Measurements from ENCODE around the gene RASD2.

The RASD2 gene

DNA sequence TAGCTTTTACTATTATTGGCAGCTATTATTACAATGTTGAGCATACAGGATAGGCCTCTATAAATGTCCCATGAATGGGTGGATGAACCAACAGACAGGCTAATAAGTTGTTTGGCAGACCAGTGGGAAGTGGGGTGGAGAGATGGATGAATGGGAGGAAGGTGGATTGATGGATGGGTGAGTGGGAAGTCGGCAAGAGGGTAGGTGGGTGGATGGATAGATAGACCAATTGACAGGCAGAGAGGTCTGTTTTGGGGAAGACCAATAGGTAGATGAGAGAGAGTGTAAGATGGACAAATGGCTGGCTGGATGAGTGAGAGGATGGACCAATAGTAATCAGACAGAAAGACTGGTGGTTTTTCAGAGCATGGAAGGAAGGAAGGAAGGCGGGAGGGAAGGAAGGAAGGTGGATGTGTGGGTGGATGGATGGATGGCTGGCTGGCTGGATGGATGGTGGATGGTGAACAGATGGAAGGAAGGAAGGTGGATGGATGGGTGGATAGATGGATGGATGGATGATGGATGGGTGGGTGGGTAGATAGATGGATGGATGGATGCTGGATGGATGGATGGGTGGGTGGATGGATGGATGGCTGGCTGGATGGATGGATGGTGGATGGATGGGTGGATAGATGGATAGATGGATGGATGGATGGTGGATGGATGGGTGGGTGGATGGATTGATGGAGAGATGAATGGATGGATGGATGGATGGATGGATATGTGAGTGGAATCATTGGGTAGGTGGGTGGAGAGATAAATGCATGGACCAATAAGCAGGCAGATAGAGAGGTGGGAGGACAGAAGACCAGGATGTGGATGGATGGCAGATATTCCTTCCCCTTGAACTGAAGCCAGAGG lies 37.4 kb downstream of the RASD2 start:
- TF ChIP-seq, protein P1, sequence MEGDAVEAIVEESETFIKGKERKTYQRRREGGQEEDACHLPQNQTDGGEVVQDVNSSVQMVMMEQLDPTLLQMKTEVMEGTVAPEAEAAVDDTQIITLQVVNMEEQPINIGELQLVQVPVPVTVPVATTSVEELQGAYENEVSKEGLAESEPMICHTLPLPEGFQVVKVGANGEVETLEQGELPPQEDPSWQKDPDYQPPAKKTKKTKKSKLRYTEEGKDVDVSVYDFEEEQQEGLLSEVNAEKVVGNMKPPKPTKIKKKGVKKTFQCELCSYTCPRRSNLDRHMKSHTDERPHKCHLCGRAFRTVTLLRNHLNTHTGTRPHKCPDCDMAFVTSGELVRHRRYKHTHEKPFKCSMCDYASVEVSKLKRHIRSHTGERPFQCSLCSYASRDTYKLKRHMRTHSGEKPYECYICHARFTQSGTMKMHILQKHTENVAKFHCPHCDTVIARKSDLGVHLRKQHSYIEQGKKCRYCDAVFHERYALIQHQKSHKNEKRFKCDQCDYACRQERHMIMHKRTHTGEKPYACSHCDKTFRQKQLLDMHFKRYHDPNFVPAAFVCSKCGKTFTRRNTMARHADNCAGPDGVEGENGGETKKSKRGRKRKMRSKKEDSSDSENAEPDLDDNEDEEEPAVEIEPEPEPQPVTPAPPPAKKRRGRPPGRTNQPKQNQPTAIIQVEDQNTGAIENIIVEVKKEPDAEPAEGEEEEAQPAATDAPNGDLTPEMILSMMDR (IDR thresholded peaks at IDR 0.05; ENCODE audit: insufficient read depth, missing control alignments) = no peak
- no peak for FAIRE-seq

DNA sequence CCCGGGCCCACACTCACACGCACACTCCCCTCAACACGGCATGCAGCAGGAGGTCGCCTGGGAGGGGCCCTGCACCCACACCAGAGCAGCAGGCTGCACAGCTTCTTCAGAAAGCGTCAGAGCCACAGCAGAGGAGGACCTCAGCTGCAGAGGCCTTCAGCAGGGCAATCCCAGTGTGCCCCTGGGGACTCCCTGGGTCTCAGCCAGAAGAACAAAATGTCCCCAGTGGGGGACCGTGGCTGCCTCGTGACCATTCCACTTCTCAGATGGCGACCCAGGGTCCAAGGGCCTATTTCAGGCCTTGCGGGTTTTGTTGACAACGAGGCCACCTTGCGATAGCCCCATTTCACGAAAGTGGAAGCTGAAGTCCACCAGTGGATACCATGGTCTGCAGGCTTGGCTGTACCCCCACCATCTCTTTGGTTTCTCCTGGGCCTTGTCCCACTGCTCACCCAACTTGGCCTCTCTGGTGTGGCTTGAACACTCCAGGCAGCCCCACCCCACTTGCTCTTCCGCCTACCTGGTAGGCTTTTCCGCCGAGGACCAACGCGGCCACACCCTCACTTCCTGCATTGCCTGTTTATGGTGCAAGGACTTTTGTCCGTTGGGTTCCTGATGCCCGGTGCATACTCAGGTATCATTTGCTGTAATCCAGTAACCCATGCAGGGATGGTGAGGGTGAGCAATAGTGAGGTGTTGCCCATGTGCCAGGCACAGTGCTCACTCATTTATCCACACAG lies 38.4 kb downstream of the RASD2 start:
- DNase-seq (ENCODE audit: insufficient read length, low spot score) (no peak), FAIRE-seq (no peak)
- TF ChIP-seq, protein P1 (IDR thresholded peaks at IDR 0.05; ENCODE audit: insufficient read depth, missing control alignments) = no peak

More for the DNA sequence above, 37.4 kb downstream of the RASD2 start:
- no peak for DNase-seq (ENCODE audit: insufficient read length, low spot score)

DNA sequence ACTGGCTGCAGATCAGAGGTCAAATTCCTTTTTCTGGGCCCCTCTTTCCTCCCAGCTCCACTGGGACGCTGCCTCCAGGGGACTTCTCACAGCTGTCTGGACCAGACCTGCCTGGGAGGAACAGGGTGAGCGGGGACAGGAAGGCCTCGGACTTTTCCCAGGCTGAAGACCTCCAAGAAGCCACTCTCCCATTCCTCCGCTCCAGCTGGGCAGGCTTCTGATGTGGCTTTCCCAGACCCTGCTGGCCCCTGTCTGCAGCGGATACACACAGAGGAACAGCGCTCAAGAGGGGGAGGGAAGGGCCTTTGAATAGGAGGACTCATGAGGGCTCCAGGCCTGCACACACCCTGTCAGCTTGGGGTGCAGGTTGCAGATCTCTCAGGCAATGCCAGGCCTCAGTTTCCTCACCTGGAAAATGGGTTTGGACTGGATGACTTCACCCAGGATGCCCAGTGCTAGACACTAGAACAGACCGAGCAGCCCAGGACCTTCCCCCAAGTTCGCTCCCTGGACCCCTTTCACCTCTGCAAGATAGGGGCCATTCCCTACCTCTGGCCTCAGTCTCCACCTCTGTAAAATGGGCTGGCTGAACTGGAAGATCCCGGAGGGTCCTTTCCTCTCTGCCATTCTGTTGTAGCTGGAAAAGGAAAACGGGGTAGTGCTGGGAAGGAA lies 39.9 kb downstream of the RASD2 start:
- TF ChIP-seq, protein P1 (IDR thresholded peaks at IDR 0.05; ENCODE audit: insufficient read depth, missing control alignments) = no peak
- DNase-seq (ENCODE audit: insufficient read length, low spot score) = no peak
- no peak for FAIRE-seq

DNA sequence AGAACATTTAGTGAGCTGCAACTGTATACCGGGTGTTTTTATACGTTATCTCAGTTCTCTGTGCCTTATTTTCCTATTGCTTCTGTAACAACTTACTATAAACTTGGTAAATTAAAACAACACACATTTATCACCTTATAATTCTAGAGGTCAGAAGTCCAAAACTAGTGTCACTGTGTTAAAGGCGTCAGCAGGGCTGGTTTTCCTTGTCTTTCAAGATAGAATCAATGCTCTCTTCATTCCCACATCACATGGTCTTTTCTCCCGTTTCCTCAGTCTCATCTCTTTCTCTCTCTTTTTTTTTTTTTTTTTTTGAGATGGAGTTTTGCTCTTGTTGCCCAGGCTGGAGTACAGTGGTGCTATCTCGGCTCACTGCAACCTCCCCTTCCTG lies 40.4 kb downstream of the RASD2 start:
- FAIRE-seq (no peak), DNase-seq (ENCODE audit: insufficient read length, low spot score) (no peak)
- TF ChIP-seq, protein P1 (IDR thresholded peaks at IDR 0.05; ENCODE audit: insufficient read depth, missing control alignments) = no peak

DNA sequence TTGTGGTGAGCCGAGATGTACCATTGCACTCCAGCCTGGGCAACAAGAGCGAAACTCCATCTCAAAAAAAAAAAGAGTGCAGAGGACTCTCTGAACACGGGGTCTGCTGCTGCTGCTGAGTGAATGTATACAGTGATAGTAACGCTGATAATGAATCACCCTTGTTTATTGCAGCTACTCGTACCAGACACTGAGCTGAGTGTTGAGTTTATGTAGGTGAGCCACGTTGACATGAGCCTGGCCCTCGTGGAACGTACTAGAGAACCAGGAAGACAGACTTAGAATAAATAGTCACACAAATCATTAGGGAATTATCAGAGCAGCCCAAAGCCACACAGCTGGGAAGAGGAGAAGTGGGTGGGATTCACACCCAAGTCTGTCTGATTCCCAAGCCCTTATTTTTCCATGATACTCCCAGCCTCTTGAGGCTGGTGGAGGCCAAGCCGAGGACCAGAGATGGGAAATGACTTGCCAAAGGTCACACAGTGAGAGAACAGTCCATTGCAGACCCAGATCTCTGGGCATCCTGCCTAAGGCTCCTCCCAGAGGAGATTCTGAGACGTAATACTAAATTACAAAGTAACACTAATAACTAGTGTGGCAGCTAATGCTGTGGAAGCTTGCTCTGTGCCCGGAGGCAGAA lies 41.7 kb downstream of the RASD2 start:
- TF ChIP-seq, protein P1 (IDR thresholded peaks at IDR 0.05; ENCODE audit: insufficient read depth, missing control alignments) = no peak
- FAIRE-seq = no peak
- DNase-seq (ENCODE audit: insufficient read length, low spot score) = no peak

DNA sequence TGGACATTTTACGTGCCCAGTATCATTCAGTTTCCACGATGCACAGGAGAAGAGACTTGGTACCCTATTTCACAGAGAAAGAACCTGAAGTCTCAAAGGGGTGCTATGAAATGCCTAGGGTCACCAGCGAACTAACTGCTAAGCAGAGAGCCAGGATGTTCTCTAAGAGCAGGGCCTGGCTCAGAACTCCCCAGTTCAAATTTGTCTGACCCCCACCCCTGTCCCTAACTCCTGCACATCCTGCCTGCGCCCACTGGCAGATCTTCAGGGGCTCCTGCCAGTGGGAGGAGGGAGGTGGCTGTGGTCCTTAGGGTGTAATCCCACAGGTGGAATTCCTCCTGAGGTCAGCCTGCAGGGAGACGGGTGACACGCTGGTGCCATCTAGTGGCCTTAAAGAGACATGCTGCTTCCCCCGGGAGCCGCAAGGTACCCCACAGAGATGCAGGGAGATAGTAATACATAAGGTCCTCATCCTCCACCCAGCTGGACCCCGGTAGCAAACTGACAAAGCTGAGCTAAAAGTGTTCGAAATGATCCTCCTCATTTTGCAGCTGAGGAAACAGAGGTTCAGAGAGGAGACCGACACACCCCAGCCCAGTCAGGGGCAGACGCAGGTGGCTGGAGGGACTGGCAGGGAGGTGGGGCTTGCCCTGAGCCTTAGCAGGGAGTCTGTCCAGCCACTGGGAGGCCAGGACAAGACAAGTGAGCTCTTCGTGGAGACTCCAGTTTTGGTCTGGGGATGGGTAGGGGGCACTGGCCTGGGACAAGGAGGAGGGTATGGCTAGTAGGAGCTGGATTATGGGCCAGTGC lies 42.4 kb downstream of the RASD2 start:
- TF ChIP-seq, protein P1 (IDR thresholded peaks at IDR 0.05; ENCODE audit: insufficient read depth, missing control alignments) = peak; percentile 79
- FAIRE-seq = no peak

More for the DNA sequence above, 42.4 kb downstream of the RASD2 start:
- peak; percentile 79 for DNase-seq (ENCODE audit: insufficient read length, low spot score)
